GM11168 (cell line): Measurements from ENCODE around the gene FAXC.
"Not testable (repeated sequence)": the region's sequence is repeated elsewhere in the genome, so short reads cannot be mapped to it uniquely, and the experiment has no call there.

Source experiments
- in situ Hi-C: fragments of 300-500 bp; cut with MboI; formaldehyde crosslinking; loops from one replicate; pipeline ENCODE4 v1.12.0; 2022; ENCODE audit warnings: low sequenced_read_pairs; ENCODE audit not compliant: unreplicated experiment

The FAXC gene

DNA sequence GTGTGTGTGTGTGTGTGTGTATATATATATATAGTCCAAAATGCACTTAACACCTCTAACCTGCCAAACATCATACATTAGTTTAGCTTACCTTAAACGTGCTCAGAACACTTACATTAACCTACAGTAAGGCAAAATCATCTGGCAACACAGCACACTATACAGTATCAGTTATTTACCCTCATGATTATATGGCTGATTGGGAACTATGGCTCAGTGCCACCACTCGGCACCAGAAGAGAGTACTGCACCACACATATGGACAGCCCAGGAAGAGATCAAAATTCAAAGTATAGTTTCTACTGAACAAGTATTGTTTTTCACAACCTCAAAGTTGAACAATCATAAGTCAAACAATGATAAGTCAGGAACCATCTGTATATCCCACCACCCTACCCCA, 59.8 kb downstream of the FAXC start:
- in situ Hi-C loops: no loop called here

DNA sequence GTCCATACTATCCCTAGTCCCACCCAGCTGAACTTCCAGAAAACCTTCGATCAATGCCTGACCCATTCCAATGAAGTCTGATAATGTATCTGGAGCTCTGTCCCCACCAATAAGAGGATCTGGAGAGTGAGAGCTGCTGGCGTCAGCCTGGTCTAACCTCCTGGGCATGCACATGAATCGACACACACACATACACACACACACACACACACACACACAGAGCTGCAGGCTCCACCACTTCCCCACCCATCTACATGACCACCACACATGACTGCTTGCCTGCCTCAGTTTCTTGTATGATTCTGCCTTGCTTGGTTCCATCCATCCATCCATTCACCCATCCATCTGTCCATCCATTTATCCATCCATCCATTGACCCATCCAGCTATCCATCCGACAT, 60.8 kb downstream of the FAXC start:
- in situ Hi-C loops: no loop called here

DNA sequence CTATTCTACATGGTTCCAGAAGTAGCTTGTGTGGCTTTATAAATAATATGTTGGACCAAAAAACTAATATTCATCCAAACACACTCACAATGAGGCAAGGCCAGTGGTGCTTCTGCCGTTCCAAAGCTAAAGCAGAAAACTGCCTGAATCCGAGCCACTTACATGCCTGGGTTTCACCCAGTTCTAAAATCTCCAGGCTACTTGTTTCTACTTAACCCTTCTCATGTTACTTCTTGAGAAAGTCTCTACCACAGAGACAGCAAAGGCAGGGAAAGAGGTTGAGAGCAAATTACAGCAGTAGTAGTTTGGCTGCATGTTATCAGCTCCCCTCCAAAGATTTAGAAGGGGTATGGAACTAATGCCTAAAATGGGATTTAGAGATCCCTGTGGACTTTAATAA, 62.0 kb downstream of the FAXC start:
- in situ Hi-C loops: no loop called here

DNA sequence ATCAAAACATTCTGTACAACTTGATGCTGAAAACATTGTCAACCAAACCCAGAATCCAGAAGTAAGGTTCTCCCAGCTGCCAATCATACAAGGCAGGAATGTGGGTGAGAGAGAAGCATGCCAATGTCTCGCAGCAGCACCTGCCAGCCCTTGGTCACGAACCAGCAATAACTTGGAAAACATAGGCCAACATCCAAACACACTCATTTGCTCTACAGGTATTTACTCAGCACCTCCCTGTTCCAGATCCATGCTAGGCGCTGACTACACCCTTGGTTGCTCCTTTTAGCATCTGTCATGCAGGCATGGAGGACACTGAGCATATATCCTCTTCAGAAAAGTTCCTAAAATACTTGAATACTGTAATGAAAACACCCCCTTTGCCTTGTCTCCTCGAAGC, 63.6 kb downstream of the FAXC start:
- in situ Hi-C loops: no loop called here

DNA sequence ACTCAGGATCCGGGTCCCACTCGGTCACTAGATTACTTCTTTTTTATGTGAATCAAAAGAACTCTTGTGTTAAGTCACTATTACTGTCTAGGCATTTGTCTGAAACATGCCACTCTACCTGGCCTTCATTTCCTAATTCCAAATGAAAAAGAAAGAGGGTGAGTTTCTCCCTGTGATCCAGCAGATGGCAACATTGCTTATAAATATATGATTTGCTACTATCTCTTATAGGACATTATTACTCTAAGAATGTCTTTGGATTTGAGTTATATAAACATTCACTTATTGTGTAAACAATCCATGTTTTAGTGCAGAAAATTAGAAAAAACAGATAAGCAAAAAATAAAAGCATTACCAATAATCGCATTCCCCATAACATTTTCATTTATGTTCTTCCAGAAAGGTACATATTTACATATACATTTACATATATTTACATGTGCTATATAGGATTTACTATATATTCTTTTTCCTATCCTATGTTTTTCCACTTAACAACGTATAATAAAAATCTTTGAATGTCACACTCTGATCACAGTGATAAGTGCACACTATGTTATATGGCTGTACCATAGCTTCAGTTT, 66.9 kb downstream of the FAXC start:
- in situ Hi-C loops: no loop called here

DNA sequence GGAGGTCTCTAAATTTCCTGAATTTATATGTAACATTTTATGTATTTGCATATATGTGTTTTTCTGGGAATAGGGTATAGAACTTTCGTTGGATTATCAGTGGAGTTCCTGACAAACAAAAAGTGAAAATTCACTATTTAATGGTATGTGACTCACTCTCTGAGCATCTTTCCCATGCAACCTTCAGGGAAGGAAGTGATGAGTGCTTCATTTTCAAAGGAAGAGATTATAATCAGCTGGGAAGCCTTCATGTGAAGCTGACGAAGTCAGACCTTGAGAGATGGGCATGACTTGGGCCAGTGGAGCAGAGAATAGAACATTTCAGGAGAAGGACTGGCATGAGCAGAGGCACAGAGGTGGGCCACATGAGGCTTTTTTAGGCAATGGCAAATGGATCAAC, 72.7 kb downstream of the FAXC start:
- in situ Hi-C loops: no loop called here

DNA sequence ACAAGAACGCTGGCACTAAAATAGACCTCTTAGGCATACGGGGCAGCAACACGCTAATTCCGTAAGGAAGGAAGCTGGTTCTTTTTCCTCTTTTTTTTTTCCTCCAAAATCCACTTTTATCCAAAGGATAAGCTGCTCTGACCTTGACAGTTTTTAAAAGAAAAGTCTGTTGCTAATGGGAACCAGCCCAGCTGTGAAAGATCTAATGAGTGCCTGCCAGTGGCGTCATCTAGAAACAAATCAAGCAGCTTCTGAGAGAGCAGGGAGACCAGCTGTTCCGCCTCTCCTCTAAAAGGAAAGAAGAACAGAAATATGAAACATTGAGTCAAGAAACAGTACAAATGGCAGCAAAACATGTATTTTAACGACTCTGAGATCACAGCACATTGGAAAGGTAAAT, 78.6 kb downstream of the FAXC start:
- in situ Hi-C loops: no loop called here

DNA sequence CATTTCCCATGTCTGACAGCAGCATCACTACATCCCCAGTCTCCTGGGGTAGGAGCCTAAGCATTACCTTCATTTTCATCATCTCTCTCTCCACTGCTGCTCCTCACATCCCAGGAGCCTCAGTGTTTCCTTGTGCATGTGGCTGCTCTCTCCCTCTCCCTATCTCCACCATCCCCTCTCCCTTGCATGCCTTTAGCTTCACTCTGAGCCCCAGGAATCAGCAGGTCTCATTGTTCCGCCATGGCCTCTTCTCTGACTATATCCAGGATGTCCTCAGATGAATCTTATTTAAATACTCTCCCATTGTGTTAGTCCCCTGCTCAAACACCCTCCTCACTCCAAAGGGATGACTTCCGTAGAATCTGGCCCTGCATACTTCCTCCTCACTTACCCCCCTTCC, 79.4 kb downstream of the FAXC start:
- in situ Hi-C loops: no loop called here

DNA sequence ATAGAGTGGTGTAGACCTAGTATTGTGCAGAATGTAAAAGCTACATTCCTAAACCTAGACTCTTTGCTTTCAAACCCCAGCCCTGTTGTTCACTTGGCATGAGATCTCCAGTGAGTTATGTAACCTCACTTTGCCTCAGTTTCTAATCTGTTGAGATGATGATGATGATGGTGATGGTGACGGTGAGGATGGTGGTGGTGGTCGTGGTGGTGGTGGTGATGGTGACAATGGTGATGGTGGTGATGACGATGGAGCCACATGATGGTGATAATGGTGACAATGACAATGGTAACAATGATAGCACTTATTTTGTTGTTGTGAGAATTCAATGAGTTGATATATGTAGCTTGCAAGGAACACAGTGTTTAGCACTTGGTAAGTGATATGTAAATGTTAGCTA, 80.3 kb downstream of the FAXC start:
- in situ Hi-C loops: no loop called here

DNA sequence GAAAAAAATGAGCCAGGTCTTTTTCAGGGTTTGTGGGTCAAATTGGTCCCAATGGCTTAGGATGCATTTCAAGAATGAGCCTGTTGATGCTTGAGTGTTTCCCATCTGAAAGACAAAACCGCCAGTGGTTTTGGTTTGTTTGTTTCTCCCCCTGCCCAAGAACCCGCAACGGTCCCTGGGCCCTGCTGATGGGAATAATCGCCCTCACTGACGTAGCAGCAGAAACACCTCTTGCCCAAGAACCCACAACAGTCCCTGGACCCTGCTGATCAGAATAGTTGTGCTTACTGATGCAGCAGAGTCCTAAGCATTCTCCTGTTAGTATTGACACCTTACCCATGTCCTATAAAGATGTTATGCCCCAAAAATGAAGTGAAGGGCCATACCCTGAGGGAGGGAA, 82.5 kb downstream of the FAXC start:
- in situ Hi-C loops: not testable (repeated sequence)

DNA sequence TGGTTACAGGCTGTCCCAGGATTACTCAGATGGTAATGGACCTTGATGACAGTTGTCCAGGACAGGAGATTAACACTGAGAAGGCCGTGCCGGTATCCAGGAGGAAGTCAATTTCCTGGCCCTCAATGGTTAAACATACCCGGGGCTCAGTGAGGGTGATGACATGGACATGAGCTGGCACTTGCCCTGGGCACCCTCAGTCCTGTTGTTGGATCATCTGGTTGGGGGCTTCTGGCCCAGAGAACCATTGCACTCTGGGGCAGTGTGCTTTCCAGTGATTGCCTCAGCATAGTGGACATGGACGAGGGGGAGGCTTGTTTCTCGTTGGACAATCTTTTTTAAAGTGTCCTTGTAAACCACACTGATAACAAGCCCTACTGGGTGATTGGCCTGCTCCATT, 84.0 kb downstream of the FAXC start:
- in situ Hi-C loops: not testable (repeated sequence)

DNA sequence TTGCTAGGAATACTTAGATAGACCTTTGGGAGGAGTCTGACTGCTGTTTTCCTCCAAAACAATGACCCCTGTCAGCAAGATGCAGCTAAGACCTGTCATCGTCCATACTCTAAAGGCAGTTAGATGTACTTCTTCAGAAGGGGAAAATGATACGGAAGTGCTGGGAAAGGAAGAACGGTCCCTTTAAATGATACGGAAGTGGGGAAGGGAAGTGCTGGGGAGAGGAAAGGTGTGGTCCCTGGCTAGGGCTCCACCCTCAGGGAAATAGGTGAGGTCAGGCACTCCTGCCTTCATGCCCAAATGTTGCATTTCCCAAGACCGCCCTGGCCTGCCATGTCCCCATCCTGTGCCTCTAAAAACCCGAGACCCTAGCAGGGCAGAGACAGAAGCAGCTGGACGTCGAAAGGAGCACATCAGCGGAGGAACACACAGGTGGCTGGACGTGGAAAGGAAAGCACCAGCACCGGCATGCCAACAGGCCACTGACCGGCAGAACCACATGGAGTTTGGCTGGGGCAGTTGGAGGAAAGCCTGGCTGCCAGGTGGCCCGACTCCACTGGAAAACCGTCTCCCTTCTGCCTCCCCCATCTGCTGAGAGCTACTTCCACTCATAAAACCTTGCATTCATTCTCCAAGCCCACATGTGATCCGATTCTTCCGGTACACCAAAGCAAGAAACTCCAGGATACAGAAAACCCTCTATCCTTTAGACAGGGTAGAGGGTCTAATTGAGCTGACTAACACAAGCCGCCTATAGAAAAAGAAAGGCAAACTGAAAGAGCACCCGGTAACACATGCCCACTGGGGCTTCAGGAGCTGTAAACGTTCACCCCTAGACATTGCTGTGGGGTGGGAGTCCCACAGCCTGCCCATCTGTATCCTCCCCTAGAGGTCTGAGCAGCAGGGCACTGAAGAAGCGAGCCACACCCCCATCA, 94.6 kb downstream of the FAXC start:
- in situ Hi-C loops: no loop called here

DNA sequence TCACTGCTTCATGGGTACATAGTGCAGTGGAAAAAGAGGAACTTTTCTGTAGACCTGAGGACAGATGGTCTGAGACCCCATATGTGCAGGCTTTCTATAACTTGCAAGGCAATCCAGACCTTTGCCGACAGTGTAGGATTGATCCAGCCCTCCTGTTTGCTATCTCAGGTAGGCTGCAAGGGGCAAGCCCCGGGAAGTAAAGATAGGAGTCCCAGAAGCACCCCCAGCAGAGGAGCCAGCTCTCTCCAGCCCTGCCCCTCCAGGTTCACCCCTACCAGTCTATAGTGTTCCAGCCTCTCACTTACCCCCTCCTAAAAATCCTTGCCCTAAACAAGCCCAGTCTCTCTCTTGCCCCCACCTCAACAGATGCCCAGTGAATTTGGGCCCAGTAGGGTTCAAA, 96.2 kb downstream of the FAXC start:
- in situ Hi-C loops: no loop called here

DNA sequence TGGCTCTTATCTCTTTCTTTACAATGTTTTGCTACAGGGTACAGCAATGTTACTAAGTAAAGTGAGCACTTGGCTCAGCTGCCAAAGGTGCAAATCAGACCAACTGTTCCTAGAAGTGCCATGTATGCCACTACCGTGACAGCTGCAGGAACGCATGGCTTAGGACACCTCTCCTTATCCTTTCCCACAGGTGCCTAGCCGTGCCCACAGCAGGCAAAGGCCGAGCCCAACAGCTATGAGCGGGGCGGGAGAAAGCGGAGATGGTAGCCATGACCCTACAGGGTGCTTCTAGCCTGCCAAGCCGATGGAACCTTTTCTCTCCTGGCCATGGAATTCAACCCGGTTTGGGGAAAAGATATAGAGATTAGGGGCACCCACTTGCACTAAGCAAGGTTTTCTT, 97.1 kb downstream of the FAXC start:
- in situ Hi-C loops: no loop called here

DNA sequence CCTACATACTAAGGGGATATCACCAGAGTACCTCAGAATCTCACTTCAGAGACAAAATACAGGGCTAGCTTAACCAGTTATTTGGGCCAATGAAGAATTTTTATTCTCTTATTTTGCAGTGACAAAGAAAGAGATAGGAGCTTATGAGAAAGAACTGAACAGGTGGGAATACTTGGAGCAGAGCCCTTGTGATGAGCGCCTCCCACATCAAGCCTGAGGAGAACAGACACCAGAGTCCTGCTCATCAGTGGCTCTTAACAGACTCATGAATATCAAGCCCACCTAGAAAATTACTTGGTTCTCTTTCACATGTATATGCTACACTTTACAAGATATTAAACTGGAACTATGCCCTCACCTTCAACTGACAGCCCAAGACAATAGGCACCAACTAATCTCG, 99.0 kb downstream of the FAXC start:
- in situ Hi-C loops: no loop called here

DNA sequence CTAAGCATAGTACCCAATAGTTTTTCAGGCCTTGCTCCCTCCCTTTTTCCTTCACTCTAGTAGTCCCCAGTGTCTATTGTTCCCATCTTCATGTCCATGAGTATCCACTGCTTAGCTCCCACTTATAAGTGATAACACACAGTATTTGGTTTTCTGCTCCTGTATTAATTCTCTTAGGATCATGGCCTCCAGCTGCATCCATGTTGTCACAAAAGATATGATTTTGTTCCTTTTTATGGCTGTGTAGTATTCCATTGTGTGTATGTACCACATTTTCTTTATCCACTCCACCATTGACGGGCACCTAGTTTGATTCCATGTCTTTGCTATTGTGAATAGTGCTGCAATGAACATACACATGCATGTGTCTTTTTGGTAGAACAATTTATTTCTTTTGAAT, 102.9 kb downstream of the FAXC start:
- in situ Hi-C loops: no loop called here

DNA sequence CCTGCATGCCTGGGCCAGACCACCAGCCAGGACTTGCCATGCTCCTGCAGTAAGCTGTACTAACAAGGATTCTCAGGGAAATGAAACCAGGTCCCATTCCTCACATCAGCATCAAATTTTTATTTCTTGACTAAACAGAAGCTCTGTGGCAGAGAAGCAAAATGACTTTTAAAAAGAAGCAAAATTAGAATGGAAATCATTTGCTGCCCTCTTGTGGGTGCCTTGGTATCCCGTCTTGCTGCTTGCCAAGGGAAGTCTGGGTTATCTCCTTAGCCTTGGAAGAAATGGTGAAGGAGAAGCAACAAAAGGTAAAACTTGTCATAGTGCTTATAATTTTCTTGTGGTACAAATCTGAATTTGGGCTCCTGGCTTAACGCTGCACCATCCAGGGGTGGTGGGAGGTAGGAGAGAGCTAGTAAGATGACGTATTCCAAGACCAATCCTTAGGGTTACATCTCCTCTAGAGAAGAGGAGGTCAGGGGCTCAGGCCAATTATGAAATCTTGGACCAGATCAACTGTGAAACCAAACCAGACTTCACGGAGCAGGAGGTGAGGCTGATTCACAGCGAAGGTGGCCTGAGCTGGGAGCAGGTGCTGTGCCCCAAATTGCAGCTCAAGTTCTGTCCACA, 107.5 kb downstream of the FAXC start:
- in situ Hi-C loops: no loop called here

DNA sequence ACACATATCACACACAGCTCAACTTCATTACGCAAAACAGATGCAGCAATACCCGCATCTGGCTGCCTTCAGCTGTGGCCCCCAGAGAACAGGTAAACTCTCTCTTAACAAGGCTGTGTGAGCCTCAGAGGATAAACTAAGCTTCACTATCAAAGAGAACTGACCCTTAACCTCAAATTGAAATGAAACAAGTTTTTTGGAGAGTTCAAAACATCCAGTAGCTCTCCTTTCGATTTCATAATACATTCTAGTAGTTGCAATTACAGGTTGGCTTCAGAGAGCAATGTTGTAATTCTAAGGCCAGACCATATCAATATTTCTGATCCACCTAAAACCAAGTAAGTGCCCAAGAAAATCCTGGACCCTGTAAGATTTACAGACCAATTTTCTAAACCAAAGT, 113.5 kb downstream of the FAXC start:
- in situ Hi-C loops: no loop called here

DNA sequence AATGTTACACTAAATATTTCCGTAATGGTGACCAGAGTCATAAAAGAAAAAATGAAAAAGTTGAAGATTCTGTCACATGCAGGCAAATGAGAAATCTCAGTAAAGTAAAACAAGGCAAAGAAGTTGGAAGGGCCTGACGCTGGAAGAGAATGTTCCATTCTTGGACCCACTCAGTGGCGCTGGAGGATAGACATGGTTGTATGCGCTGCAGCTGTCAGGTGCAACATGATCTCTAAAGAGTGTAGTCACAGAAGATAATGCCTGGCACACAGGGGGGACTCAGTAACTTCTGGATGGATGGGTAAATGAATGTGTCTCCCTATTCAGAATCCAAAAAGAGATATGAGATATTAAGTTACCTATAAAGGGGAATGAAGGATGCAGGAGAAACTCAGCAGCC, 116.3 kb downstream of the FAXC start:
- in situ Hi-C loops: no loop called here

DNA sequence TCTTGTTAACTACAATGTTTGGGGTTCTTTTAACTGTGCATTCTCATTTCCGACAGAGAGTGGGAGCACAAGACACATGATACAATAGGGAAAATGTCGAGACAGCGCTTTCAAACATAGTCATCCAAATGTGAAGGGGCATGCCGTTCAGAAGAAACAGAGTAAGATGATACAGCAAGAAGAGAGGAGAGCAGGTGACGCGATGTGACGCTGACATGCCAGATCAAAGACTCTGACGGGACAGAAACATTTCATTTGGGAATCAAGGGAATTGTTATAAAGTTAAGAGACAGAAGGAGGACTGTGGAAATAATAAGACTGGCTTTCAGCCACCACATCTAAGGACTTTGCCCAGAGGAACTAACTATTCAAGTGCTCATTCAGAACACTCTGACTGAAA, 117.4 kb downstream of the FAXC start:
- in situ Hi-C loops: no loop called here

DNA sequence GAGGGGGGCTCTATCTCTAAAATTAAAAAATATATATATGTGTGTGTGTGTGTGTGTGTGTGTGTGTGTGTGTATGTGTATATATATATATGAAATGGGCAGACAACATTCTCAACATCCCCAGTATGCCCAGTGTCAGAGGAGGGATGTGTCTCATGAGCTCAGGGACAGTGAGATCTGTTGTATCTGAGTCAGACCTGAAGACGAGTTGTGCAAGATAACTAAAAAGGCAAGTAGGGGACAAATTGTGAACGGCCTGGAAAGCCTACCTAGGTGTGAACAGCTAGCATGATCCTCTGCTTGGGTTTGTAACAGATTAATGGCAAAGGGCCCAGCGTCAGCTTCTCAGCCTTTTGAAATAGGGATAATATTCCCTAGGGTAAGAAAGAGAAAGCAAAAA, 124.3 kb downstream of the FAXC start:
- in situ Hi-C loops: no loop called here
